Epidermal melanocyte (primary cell): ENCODE data around the gene SEC14L6.

Source experiments
- DNase-seq: peaks from one replicate; pipeline ENCODE4 v3.0.0; 2011; ENCODE audit warnings: low spot score; ENCODE audit not compliant: insufficient read length

The SEC14L6 gene

GRCh38 chr22:30537083-30537731 lies 9.3 kb downstream of the SEC14L6 start:
- DNase-seq, result no peak

GRCh38 chr22:30535182-30535581 lies 11.4 kb downstream of the SEC14L6 start:
- no peak for DNase-seq

GRCh38 chr22:30531651-30532608 lies 14.6 kb downstream of the SEC14L6 start:
- no peak for DNase-seq

- no peak for DNase-seq
Observed at GRCh38 chr22:30526656-30527055, 19.9 kb downstream of the SEC14L6 start.

- no peak for DNase-seq
Observed at GRCh38 chr22:30523646-30524489, 22.7 kb downstream of the SEC14L6 start.

GRCh38 chr22:30521368-30522156 lies 25.0 kb downstream of the SEC14L6 start:
- no peak for DNase-seq

- no peak for DNase-seq
Observed at GRCh38 chr22:30519842-30520425, 26.6 kb downstream of the SEC14L6 start.

GRCh38 chr22:30516731-30517130 lies 29.8 kb downstream of the SEC14L6 start:
- DNase-seq, result no peak

- no peak for DNase-seq
Observed at GRCh38 chr22:30516273-30516672, 30.3 kb downstream of the SEC14L6 start.

- no peak for DNase-seq
Observed at GRCh38 chr22:30514252-30514651, 32.3 kb downstream of the SEC14L6 start.

- no peak for DNase-seq
Observed at GRCh38 chr22:30513462-30513861, 33.1 kb downstream of the SEC14L6 start.

GRCh38 chr22:30511911-30512310 lies 34.6 kb downstream of the SEC14L6 start:
- DNase-seq, result no peak

GRCh38 chr22:30511109-30511508 lies 35.4 kb downstream of the SEC14L6 start:
- no peak for DNase-seq

GRCh38 chr22:30508216-30508615 lies 38.3 kb downstream of the SEC14L6 start:
- no peak for DNase-seq

- DNase-seq, result no peak
Observed at GRCh38 chr22:30507670-30508069, 38.9 kb downstream of the SEC14L6 start.

GRCh38 chr22:30506507-30506968 lies 40.0 kb downstream of the SEC14L6 start:
- DNase-seq, result no peak

- DNase-seq, result no peak
Observed at GRCh38 chr22:30503551-30503950, 43.0 kb downstream of the SEC14L6 start.

- no peak for DNase-seq
Observed at GRCh38 chr22:30502911-30503310, 43.6 kb downstream of the SEC14L6 start.

- no peak for DNase-seq
Observed at GRCh38 chr22:30502153-30502552, 44.4 kb downstream of the SEC14L6 start.

- no peak for DNase-seq
Observed at GRCh38 chr22:30500628-30501027, 45.9 kb downstream of the SEC14L6 start.
